GM12865 (cell line): ENCODE measurements around the gene LONP1.

Experiments
- DNase-seq: peaks from one replicate; pipeline ENCODE4 v3.0.0; 2010; ENCODE audit warnings: low read depth
- H3K4me3 ChIP-seq: 2 replicates; pipeline ENCODE4 v1.5.1; 2011; ENCODE audit warnings: mild to moderate bottlenecking, low read depth, low read length, control low read depth
- CTCF ChIP-seq: IDR thresholded peaks from 2 replicates; pipeline ENCODE4 v1.5.1; 2011; ENCODE audit warnings: low read length, control low read depth, low read depth, inconsistent platforms; ENCODE audit not compliant: insufficient read depth; ENCODE audit errors: missing control alignments

The LONP1 gene

GRCh38 chr19:5700455-5701092, 19.4 kb downstream of the LONP1 start:
- no peak overlapping the region for H3K4me3 ChIP-seq
- no peak for TF ChIP-seq CTCF
- peak; percentile 6 for DNase-seq

GRCh38 chr19:5698635-5699422, 21.1 kb downstream of the LONP1 start:
- no peak for TF ChIP-seq CTCF
- no peak overlapping the region for H3K4me3 ChIP-seq
- DNase-seq, result peak; percentile 12

- DNase-seq, result peak; percentile 10
- no peak overlapping the region for H3K4me3 ChIP-seq
- TF ChIP-seq CTCF, result no peak
Measured at GRCh38 chr19:5697890-5698634, 21.9 kb downstream of the LONP1 start.

GRCh38 chr19:5697022-5697889, 22.7 kb downstream of the LONP1 start:
- peak; percentile 21 for DNase-seq
- no peak overlapping the region for H3K4me3 ChIP-seq
- no peak for TF ChIP-seq CTCF

GRCh38 chr19:5696196-5697021, 23.5 kb downstream of the LONP1 start:
- peak; percentile 29 for DNase-seq
- TF ChIP-seq CTCF, result no peak
- H3K4me3 ChIP-seq, result no peak overlapping the region
